ENCODE results near the gene MERTK. TPM values are rescaled to one million over a fixed set of nuclear protein-coding genes. Genes with fewer than 3 reads are reported as not detected.
A peak's percentile ranks its signal among the peaks of the same experiment; 100 is the strongest.

Gene MERTK
- total and polyA plus RNA-seq, 9 donors: 8.3 to 21.9 (median 13.7) TPM

- peak within 1 kb of the TSS in 1 of 2 donors; percentile 83 for H3K27ac ChIP-seq
- peak within 1 kb of the TSS; percentile 88 for H3K4me3 ChIP-seq
- peak; percentile 74 to 88 (median 79) for DNase-seq
- no peaks in the 10 kb centered on the region for H3K9me3 ChIP-seq
- no peaks in the 10 kb centered on the region for H3K27me3 ChIP-seq
- intact Hi-C loops (cut with DNase I): no loop called here
- TF ChIP-seq EP300 (IDR thresholded peaks at IDR 0.05) (no peak), POLR2A (IDR thresholded peaks at IDR 0.05) (peak; percentile 38)
- TF ChIP-seq, protein P1, sequence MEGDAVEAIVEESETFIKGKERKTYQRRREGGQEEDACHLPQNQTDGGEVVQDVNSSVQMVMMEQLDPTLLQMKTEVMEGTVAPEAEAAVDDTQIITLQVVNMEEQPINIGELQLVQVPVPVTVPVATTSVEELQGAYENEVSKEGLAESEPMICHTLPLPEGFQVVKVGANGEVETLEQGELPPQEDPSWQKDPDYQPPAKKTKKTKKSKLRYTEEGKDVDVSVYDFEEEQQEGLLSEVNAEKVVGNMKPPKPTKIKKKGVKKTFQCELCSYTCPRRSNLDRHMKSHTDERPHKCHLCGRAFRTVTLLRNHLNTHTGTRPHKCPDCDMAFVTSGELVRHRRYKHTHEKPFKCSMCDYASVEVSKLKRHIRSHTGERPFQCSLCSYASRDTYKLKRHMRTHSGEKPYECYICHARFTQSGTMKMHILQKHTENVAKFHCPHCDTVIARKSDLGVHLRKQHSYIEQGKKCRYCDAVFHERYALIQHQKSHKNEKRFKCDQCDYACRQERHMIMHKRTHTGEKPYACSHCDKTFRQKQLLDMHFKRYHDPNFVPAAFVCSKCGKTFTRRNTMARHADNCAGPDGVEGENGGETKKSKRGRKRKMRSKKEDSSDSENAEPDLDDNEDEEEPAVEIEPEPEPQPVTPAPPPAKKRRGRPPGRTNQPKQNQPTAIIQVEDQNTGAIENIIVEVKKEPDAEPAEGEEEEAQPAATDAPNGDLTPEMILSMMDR (IDR thresholded peaks at IDR 0.05): no peak
- whole genome bisulfite sequencing, 3 donors: 0% methylated on average over 71 to 73 of the region's 73 CpGs
- H3K36me3 ChIP-seq: no peaks in the 10 kb centered on the region
- no peaks in the 10 kb centered on the region for H3K4me1 ChIP-seq (ENCODE audit: insufficient read depth)
These were observed 14.5 kb upstream of the MERTK start, which contains the start of gene ANAPC1 for GRCh38 chr2:111883661-111884591. ANAPC1 (minus strand) TSS chr2:111884193; CDS start chr2:111880825, 3,368 bp downstream.

DNA sequence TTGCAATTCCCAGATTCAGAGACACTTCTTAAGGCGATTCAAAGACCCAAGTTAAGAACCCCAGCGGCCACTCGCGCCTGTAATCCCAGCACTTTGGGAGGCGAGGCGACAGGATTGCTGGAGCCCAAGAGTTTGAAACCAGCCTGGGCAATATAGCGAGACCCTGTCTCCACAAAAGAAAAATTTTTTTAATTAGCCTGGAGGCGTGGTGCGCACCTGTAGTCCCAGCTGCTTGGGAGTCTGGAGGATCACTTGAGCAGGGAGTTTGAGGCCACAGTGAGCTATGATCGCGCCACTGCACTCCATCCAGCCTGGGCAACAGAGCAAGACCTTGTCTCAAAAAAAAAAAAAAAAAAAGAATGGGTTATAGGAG lies 13.8 kb upstream of the MERTK start:
- WGBS, 3 donors: 10 to 19% (median 11%) methylated on average over 11 of the region's 11 CpGs
- Histone ChIP-seq H3K4me3 (peak overlapping the region; percentile 88), H3K27ac (peak overlapping the region in 1 of 2 donors; percentile 83), H3K27me3 (no peaks in the 10 kb centered on the region), H3K36me3 (no peaks in the 10 kb centered on the region), H3K9me3 (no peaks in the 10 kb centered on the region), H3K4me1 (ENCODE audit: insufficient read depth) (no peaks in the 10 kb centered on the region)
- TF ChIP-seq EP300 (IDR thresholded peaks at IDR 0.05): no peak
- TF ChIP-seq, protein P1 (IDR thresholded peaks at IDR 0.05): no peak
- no peak for TF ChIP-seq POLR2A (IDR thresholded peaks at IDR 0.05)
- no peak for DNase-seq
- intact Hi-C loops (cut with DNase I): no loop called here

GRCh38 chr2:111896024-111896423 lies 2.4 kb upstream of the MERTK start:
- Histone ChIP-seq H3K36me3 (no peaks in the 10 kb centered on the region), H3K4me3 (no peak overlapping the region), H3K4me1 (ENCODE audit: insufficient read depth) (peaks cover 1% of the 10 kb centered on the region), H3K27me3 (no peaks in the 10 kb centered on the region), H3K9me3 (no peaks in the 10 kb centered on the region), H3K27ac (no peak overlapping the region)
- TF ChIP-seq, protein P1 (IDR thresholded peaks at IDR 0.05): no peak
- TF ChIP-seq POLR2A (IDR thresholded peaks at IDR 0.05) (no peak), EP300 (IDR thresholded peaks at IDR 0.05) (no peak)
- DNase-seq: no peak
- intact Hi-C loops (cut with DNase I): loop anchor here (2.0 to 10.0 kb wide), 4 partner anchors 136 to 359 kb away; partner anchors contain the start of gene ZC3H8 (in 1 of the 4)
- 58 to 62% (median 61%) methylated on average over 3 of the region's 3 CpGs for WGBS, 3 donors

DNA sequence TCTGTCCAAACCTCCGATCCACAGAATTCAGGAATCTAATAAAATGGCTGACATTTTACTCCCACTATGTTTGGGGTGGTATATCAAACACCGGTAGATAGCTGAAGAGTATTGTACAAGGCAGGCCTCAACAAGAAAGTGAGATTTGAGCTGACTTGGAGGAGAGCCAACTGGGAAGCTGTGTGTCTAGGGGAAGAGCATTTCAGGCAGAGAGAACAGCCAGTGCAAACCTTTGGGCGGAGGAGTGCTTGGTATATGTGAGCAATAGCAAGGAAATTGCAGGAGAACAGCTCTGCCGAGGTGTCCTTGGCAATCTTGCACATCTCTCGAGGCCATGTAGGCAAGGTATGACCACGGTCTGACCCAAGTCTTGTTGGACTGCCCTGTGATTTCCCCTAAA lies 1.8 kb upstream of the MERTK start:
- no peak for DNase-seq
- 84% methylated on average over 6 of the region's 6 CpGs for whole genome bisulfite sequencing, 3 donors
- intact Hi-C loops (cut with DNase I): loop anchor here (2.0 to 10.0 kb wide), 4 partner anchors 136 to 358 kb away; partner anchors contain the start of gene ZC3H8 (in 1 of the 4)

More for the DNA sequence above, 1.8 kb upstream of the MERTK start:
- no peaks in the 10 kb centered on the region for H3K9me3 ChIP-seq
- TF ChIP-seq, protein P1 (IDR thresholded peaks at IDR 0.05): no peak
- no peak for TF ChIP-seq EP300 (IDR thresholded peaks at IDR 0.05)
- no peak overlapping the region for H3K27ac ChIP-seq
- H3K27me3 ChIP-seq: no peaks in the 10 kb centered on the region
- no peaks in the 10 kb centered on the region for H3K36me3 ChIP-seq
- H3K4me3 ChIP-seq: no peak overlapping the region
- H3K4me1 ChIP-seq (ENCODE audit: insufficient read depth): peaks cover 1% of the 10 kb centered on the region

Data from ovary (tissue), 9 donors.